Stimulated activated naive B cell treated with anti-CD40 and anti-IgM and Interleukin-4, amounts not matched to agents 10 μg/mL and 1 μg/mL and 100 μg/mL, for 72 hours (primary cell): ENCODE results near the gene ABHD12B.

Experiments used
- ATAC-seq, 2 donors: fragments of 150-1000 bp; cut with Tn5 transposase; replicated peaks; 2 replicates each; pipeline ENCODE4 v1.10.0; 2021; ENCODE audit warnings: moderate library complexity in 1 of 2
- DNase-seq: peaks from one replicate; pipeline ENCODE4 v3.0.0; 2021
- H3K27ac Mint-ChIP-seq: one replicate; pipeline ENCODE4 v1.8.0; 2022; ENCODE audit warnings: mild to moderate bottlenecking, mixed read lengths
- H3K27me3 Mint-ChIP-seq, 2 donors: one replicate each; pipeline ENCODE4 v1.8.0; 2022; ENCODE audit warnings: mixed read lengths in 2 of 2
- H3K36me3 Mint-ChIP-seq, 2 donors: one replicate each; pipeline ENCODE4 v1.8.0; 2022; ENCODE audit warnings: mixed read lengths in 2 of 2, mild to moderate bottlenecking in 1 of 2
- H3K4me1 Mint-ChIP-seq, 2 donors: one replicate each; pipeline ENCODE4 v1.8.0; 2022; ENCODE audit warnings: mixed read lengths in 2 of 2, mild to moderate bottlenecking in 1 of 2
- H3K4me3 Mint-ChIP-seq, 2 donors: one replicate each; pipeline ENCODE4 v1.8.0; 2022; ENCODE audit warnings: mild to moderate bottlenecking in 2 of 2, mixed read lengths in 2 of 2, moderate library complexity in 1 of 2
- H3K9me3 Mint-ChIP-seq, 2 donors: one replicate each; pipeline ENCODE4 v1.8.0; 2022; ENCODE audit warnings: mixed read lengths in 2 of 2, mild to moderate bottlenecking in 1 of 2

The ABHD12B gene

GRCh38 chr14:50943943-50944646, 72.2 kb downstream of the ABHD12B start, which contains the start of gene PYGL:
Gene PYGL, minus strand, starts transcription at chr14:50944483. Its CDS starts 80 bp downstream, at chr14:50944403.
- Mint-ChIP-seq H3K4me3 (peak within 1 kb of the TSS; percentile 88), H3K27me3 (peaks cover 34% of the 10 kb centered on the region in 2 donors), H3K36me3 (peaks cover 0 to 2% of the 10 kb centered on the region in 2 donors), H3K27ac (peak within 1 kb of the TSS; percentile 80), H3K9me3 (peaks cover 0 to 3% of the 10 kb centered on the region in 2 donors), H3K4me1 (peaks cover 10 to 20% of the 10 kb centered on the region in 2 donors)
- DNase-seq: peak; percentile 18
- ATAC-seq: peak; percentile 86 to 87

DNA sequence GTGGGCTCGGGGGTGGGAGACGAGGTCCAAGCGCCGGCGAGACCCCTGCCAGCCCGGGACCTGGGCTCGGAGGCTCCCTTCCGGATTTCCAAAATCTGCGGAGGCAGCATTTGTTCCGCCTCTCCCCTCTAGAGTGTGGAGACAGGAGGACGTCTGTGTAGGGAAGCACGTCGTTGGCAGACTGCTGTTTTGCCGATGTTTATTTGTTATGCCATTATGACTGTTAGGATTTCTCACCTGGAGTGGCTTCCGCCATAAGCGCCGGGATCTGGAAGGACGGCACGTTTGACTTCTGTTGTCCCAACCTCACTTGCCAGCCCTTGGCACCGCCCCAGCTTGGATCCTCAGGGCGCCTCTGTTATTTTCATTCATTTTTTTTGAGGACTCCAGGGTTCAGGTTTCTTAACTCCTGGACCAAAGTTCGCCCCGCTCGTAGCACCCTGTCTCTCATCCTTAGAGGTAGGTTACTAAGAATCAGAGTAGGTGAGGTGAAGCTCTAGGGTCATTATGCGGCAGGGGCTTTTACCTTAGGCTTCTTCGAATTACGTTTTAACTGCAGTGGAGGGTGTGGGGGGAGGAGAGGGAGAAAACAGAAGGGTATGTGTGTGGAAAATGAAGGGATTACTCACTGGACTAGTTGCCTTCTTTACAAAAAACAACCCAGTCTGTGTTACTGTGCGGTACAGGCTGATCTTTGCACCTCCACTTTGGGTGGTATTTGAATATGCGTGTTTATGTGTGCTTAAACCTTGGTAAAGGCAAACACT, 73.0 kb downstream of the ABHD12B start:
- Mint-ChIP-seq H3K27ac (peak overlapping the region; percentile 80), H3K27me3 (peaks cover 29 to 34% of the 10 kb centered on the region in 2 donors), H3K4me3 (peak overlapping the region; percentile 88), H3K36me3 (peaks cover 0 to 2% of the 10 kb centered on the region in 2 donors), H3K4me1 (peaks cover 10 to 20% of the 10 kb centered on the region in 2 donors), H3K9me3 (peaks cover 0 to 3% of the 10 kb centered on the region in 2 donors)
- DNase-seq (no peak), ATAC-seq (peak; percentile 42 to 53)

DNA sequence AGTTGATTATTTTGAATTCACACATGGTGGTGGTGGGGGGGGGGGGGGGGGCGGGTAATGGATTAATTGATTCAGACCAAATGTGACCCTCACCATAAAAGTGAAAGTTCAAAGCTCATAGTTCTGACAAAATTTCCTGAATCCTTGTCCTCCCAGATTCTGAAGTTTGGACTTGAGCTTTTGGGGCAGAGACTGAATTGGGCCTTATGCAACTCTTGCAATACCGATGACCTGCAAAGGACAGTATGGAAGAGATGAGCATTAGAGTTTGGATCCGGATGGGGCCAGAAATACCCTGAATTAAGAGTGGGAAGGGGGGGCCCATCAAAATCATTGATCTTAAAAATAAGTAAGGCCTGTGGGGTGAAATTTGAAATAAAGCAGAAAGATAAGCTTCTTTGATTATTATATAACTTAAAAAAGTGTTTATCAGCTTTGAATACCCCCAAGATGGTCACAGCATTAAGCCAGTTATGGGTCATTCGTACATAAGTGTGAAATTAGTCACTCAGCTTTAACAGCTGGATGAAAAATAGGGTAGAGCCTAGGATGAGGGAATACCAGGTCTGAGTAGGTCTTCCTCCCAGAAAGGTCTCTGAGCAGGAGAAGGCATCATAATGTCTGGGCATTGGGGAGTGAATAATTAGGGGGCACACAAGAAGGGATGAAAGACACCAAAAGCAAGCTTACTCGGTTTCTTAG, 74.5 kb downstream of the ABHD12B start:
- Mint-ChIP-seq H3K4me1 (peaks cover 10 to 20% of the 10 kb centered on the region in 2 donors), H3K9me3 (peaks cover 0 to 3% of the 10 kb centered on the region in 2 donors), H3K4me3 (no peak overlapping the region), H3K27ac (no peak overlapping the region), H3K36me3 (peaks cover 0 to 2% of the 10 kb centered on the region in 2 donors), H3K27me3 (peaks cover 21 to 27% of the 10 kb centered on the region in 2 donors)
- ATAC-seq: no peak
- DNase-seq: no peak

GRCh38 chr14:50947446-50947845, 75.6 kb downstream of the ABHD12B start:
- Mint-ChIP-seq H3K9me3 (no peaks in the 10 kb centered on the region), H3K27me3 (peaks cover 14 to 16% of the 10 kb centered on the region in 2 donors), H3K36me3 (peaks cover 0 to 2% of the 10 kb centered on the region in 2 donors), H3K4me3 (no peak overlapping the region), H3K4me1 (peaks cover 10 to 20% of the 10 kb centered on the region in 2 donors), H3K27ac (no peak overlapping the region)
- DNase-seq (no peak), ATAC-seq (no peak)

DNA sequence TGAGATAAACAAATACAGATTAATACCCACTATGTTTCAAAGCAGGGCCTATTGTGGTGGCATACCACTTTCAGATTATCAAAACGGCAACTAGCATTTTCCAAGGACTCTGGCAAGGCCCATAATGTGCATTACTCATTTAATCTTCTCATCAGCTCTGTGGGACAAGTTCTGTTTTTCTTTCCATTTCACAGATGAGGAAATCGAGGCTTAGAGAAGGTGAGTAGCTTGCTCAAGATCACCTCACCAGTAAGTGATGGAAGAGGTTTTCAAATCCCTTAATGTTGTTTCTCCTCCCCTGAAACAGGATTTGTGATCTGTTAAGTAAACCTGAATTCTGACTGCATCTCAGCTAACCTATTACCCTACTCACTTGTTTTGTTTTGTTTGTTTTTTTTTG, 76.4 kb downstream of the ABHD12B start:
- Mint-ChIP-seq H3K9me3 (no peaks in the 10 kb centered on the region), H3K36me3 (peaks cover 0 to under 1% of the 10 kb centered on the region in 2 donors), H3K4me3 (no peak overlapping the region), H3K27me3 (peaks cover 10% of the 10 kb centered on the region in 2 donors), H3K27ac (no peak overlapping the region), H3K4me1 (peaks cover 8 to 17% of the 10 kb centered on the region in 2 donors)
- DNase-seq (no peak), ATAC-seq (no peak)

DNA sequence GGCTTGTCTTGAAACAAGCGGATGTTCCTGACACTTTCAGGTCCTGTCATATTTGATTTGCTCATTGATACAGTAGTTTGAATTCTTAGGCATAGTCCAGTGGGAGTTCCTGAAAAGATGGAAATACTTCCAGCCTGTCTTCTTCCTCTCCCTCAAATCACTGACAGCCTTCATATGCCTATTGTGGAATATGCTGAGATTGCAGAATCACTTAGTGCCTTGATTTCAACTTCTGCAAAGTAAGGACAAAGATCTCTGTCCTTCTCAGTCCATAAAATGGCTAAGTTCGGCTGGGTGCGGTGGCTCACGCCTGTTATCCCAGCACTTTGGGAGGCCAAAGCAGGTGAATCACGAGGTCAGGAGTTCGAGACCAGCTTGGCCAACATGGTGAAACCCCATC, 79.2 kb downstream of the ABHD12B start:
- no peaks in the 10 kb centered on the region for H3K9me3 Mint-ChIP-seq
- no peak for ATAC-seq
- no peaks in the 10 kb centered on the region for H3K36me3 Mint-ChIP-seq
- DNase-seq: no peak
- H3K27ac Mint-ChIP-seq: no peak overlapping the region
- H3K4me1 Mint-ChIP-seq: peaks cover 6 to 7% of the 10 kb centered on the region in 2 donors
- no peak overlapping the region for H3K4me3 Mint-ChIP-seq
- H3K27me3 Mint-ChIP-seq: no peaks in the 10 kb centered on the region

GRCh38 chr14:50953502-50953901, 81.6 kb downstream of the ABHD12B start:
- peaks cover 6 to 7% of the 10 kb centered on the region in 2 donors for H3K4me1 Mint-ChIP-seq
- ATAC-seq (no peak), DNase-seq (no peak)
- no peaks in the 10 kb centered on the region for H3K36me3 Mint-ChIP-seq
- no peak overlapping the region for H3K4me3 Mint-ChIP-seq
- no peaks in the 10 kb centered on the region for H3K9me3 Mint-ChIP-seq
- H3K27me3 Mint-ChIP-seq: no peaks in the 10 kb centered on the region
- H3K27ac Mint-ChIP-seq: no peak overlapping the region
